Measurements from ENCODE around the gene PDLIM1. TPM values are rescaled to one million over a fixed set of nuclear protein-coding genes. Genes with fewer than 3 reads are reported as not detected.
A peak's percentile ranks its signal among the peaks of the same experiment; 100 is the strongest.

PDLIM1 gene
- total RNA-seq, 2 donors from 2014 or later, result 8.3 to 44.4 TPM

DNA sequence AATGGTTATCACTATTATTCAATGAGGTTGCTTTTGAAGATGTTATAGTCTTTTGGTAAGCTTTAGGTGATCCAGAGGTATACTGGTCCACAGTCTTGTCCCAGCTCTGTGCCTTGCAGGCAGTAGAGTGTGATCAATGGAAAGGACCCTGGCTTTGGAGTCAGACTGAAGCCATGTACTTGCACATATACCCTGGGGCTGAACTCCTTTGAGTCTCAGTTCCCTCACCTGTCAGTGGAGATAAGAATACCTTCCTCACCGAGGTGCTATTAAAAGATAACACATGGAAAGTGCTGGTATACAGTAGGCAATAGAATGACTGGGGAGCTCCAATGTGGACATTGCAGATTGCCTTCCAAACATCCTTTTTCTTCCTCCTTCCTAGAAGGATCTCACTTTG, 16.0 kb upstream of the PDLIM1 start:
- ATAC-seq (no peak), DNase-seq (no peak)
- H3K9me3 ChIP-seq (ENCODE audit: control insufficient read depth, low read length, poor library complexity, severe bottlenecking), result no peaks in the 10 kb centered on the region
- Mint-ChIP-seq H3K36me3 (ENCODE audit: low read depth) (peaks cover 3% of the 10 kb centered on the region), H3K4me3 (no peak overlapping the region), H3K4me1 (peaks cover 2% of the 10 kb centered on the region), H3K27me3 (peaks cover 9% of the 10 kb centered on the region), H3K27ac (no peak overlapping the region)

DNA sequence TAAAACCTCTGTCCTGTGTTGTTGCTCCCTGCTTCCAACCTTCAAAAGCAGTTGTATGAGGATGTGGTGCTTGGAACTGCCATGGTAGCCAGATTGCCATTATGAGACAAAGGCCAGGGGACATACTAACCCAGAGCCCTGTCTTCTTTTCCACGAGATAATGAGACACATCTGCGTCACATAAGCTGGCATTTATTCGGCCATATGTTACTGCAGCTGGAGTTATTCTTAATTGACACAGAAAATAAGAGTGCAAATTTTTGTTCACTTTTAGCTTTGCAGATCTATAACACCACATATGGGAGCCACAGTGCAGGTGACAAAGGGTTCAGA, 15.5 kb upstream of the PDLIM1 start:
- Mint-ChIP-seq H3K27ac (no peak overlapping the region), H3K4me1 (no peaks in the 10 kb centered on the region), H3K4me3 (no peak overlapping the region), H3K36me3 (ENCODE audit: low read depth) (peaks cover 3% of the 10 kb centered on the region), H3K27me3 (peaks cover 9% of the 10 kb centered on the region)
- no peak for DNase-seq
- no peaks in the 10 kb centered on the region for H3K9me3 ChIP-seq (ENCODE audit: control insufficient read depth, low read length, poor library complexity, severe bottlenecking)
- no peak for ATAC-seq

DNA sequence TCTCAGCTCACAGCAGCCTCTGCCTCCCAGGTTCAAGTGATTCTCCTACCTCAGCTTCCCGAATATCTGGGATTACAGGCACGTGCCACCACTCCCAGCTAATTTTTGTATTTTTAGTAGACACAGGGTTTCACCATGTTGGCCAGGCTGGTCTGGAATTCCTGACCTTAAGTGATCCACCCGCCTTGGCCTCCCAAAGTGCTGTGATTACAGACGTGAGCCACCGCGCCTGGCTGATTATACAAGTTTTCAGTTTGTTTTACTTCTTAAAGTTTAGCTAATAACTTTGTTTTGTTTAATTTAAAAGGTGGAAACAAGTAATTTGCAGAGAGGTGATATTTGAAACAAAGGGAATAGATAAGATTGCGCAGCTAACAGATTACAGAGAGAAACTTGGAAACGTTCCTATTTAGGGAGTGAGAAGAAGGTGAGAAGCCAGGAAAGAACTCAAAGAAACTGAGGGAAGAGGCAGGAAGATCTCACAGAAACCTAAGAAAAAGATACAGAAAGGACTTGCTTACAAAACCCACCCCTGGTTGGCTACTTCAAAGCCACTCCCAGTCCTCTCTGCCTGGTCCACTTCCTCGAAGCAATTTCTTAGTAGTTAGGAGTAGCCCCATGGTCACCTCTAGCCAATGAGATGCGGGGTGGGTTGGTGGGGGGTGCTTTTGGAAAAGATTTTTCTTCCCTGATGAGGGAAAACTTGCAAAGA, 15.0 kb upstream of the PDLIM1 start:
- peaks cover 3% of the 10 kb centered on the region for H3K36me3 Mint-ChIP-seq (ENCODE audit: low read depth)
- no peak overlapping the region for H3K4me3 Mint-ChIP-seq
- H3K27ac Mint-ChIP-seq, result no peak overlapping the region
- no peak for ATAC-seq
- H3K9me3 ChIP-seq (ENCODE audit: control insufficient read depth, low read length, poor library complexity, severe bottlenecking), result no peaks in the 10 kb centered on the region
- H3K27me3 Mint-ChIP-seq, result peaks cover 14% of the 10 kb centered on the region
- H3K4me1 Mint-ChIP-seq, result no peaks in the 10 kb centered on the region
- DNase-seq, result no peak

GRCh38 chr10:95304976-95305375, 14.2 kb upstream of the PDLIM1 start:
- H3K9me3 ChIP-seq (ENCODE audit: control insufficient read depth, low read length, poor library complexity, severe bottlenecking), result no peaks in the 10 kb centered on the region
- no peaks in the 10 kb centered on the region for H3K36me3 Mint-ChIP-seq (ENCODE audit: low read depth)
- H3K4me1 Mint-ChIP-seq, result no peaks in the 10 kb centered on the region
- no peak overlapping the region for H3K27ac Mint-ChIP-seq
- DNase-seq, result no peak
- H3K27me3 Mint-ChIP-seq, result peaks cover 15% of the 10 kb centered on the region
- H3K4me3 Mint-ChIP-seq, result no peak overlapping the region
- no peak for ATAC-seq

GRCh38 chr10:95304463-95304862, 13.7 kb upstream of the PDLIM1 start:
- Mint-ChIP-seq H3K27me3 (peaks cover 15% of the 10 kb centered on the region), H3K4me3 (no peak overlapping the region), H3K36me3 (ENCODE audit: low read depth) (no peaks in the 10 kb centered on the region), H3K27ac (no peak overlapping the region), H3K4me1 (no peaks in the 10 kb centered on the region)
- no peaks in the 10 kb centered on the region for H3K9me3 ChIP-seq (ENCODE audit: control insufficient read depth, low read length, poor library complexity, severe bottlenecking)
- ATAC-seq, result no peak
- no peak for DNase-seq

- H3K9me3 ChIP-seq (ENCODE audit: control insufficient read depth, low read length, poor library complexity, severe bottlenecking), result no peaks in the 10 kb centered on the region
- Mint-ChIP-seq H3K27ac (no peak overlapping the region), H3K36me3 (ENCODE audit: low read depth) (no peaks in the 10 kb centered on the region), H3K27me3 (peaks cover 15% of the 10 kb centered on the region), H3K4me3 (no peak overlapping the region), H3K4me1 (no peaks in the 10 kb centered on the region)
- ATAC-seq (no peak), DNase-seq (no peak)
Measured at GRCh38 chr10:95303950-95304349, 13.1 kb upstream of the PDLIM1 start.

- Mint-ChIP-seq H3K27ac (no peak overlapping the region), H3K27me3 (peaks cover 12% of the 10 kb centered on the region), H3K4me3 (no peak overlapping the region), H3K4me1 (no peaks in the 10 kb centered on the region), H3K36me3 (ENCODE audit: low read depth) (no peaks in the 10 kb centered on the region)
- no peak for ATAC-seq
- DNase-seq, result no peak
- H3K9me3 ChIP-seq (ENCODE audit: control insufficient read depth, low read length, poor library complexity, severe bottlenecking), result no peaks in the 10 kb centered on the region
Measured at GRCh38 chr10:95303535-95303934, 12.7 kb upstream of the PDLIM1 start.

DNA sequence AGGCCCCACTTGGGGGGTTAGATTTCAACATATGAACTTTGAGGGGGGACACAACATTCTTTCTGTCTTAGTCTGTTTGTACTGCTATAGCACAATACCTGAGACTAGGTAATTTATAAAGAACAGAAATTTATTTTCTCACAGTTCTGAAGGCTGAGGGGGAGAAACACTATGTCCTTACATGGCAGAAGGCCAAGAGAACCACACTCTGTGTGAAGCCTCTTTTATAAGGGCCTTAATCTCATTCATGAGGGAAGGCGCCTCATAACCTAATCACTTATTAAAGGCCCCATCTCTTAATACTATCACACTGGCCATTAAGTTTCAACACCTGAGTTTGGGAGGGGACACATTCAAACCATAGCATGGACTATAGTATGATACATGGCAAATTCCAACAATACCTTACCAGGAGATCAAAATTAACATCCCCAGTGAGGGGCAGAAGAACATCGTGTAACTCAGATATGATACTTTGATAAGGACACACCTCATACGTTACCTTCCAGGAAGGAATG, 9.3 kb upstream of the PDLIM1 start:
- DNase-seq, result no peak
- no peaks in the 10 kb centered on the region for H3K9me3 ChIP-seq (ENCODE audit: control insufficient read depth, low read length, poor library complexity, severe bottlenecking)
- Mint-ChIP-seq H3K27ac (no peak overlapping the region), H3K36me3 (ENCODE audit: low read depth) (no peaks in the 10 kb centered on the region), H3K27me3 (peaks cover 6% of the 10 kb centered on the region), H3K4me3 (no peak overlapping the region), H3K4me1 (peaks cover 7% of the 10 kb centered on the region)
- ATAC-seq, result no peak

DNA sequence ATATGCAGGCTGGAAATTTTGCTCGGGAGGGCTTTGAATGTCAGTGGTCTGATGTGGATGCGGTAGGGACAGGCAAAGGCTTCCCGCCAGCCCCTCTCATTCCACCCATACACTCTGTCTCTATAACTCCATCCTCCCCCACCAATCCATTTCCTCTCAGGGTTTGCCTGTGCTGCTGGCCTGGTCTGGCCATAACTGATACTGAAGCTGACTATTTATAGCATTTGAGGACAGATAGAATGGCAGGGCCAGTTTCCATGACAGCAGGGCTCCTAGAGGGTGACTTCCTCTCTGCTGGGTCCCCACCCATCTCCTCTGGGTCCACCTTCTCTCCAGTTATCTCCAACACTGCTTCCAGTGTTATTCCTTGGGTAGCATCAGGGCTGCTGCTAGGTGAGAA, 6.6 kb upstream of the PDLIM1 start:
- H3K4me1 Mint-ChIP-seq, result peaks cover 10% of the 10 kb centered on the region
- peaks cover 3% of the 10 kb centered on the region for H3K36me3 Mint-ChIP-seq (ENCODE audit: low read depth)
- no peak overlapping the region for H3K4me3 Mint-ChIP-seq
- DNase-seq (no peak), ATAC-seq (no peak)
- H3K27ac Mint-ChIP-seq, result no peak overlapping the region
- peaks cover 28% of the 10 kb centered on the region for H3K27me3 Mint-ChIP-seq
- no peaks in the 10 kb centered on the region for H3K9me3 ChIP-seq (ENCODE audit: control insufficient read depth, low read length, poor library complexity, severe bottlenecking)

GRCh38 chr10:95296764-95297163, 6.0 kb upstream of the PDLIM1 start:
- Mint-ChIP-seq H3K27me3 (peaks cover 34% of the 10 kb centered on the region), H3K4me3 (no peak overlapping the region), H3K36me3 (ENCODE audit: low read depth) (peaks cover 3% of the 10 kb centered on the region), H3K4me1 (peaks cover 12% of the 10 kb centered on the region), H3K27ac (no peak overlapping the region)
- DNase-seq (no peak), ATAC-seq (no peak)
- no peaks in the 10 kb centered on the region for H3K9me3 ChIP-seq (ENCODE audit: control insufficient read depth, low read length, poor library complexity, severe bottlenecking)

- Mint-ChIP-seq H3K4me3 (peak overlapping the region; percentile 70), H3K4me1 (peaks cover 14% of the 10 kb centered on the region), H3K36me3 (ENCODE audit: low read depth) (peaks cover 5% of the 10 kb centered on the region), H3K27me3 (peaks cover 35% of the 10 kb centered on the region), H3K27ac (peak overlapping the region; percentile 59)
- DNase-seq (peak in 1 of 3 donors; percentile 8), ATAC-seq (peak; percentile 65)
- H3K9me3 ChIP-seq (ENCODE audit: control insufficient read depth, low read length, poor library complexity, severe bottlenecking), result no peaks in the 10 kb centered on the region
Measured at GRCh38 chr10:95295031-95295755, 4.4 kb upstream of the PDLIM1 start.

- DNase-seq (no peak), ATAC-seq (no peak)
- Mint-ChIP-seq H3K4me3 (peak overlapping the region; percentile 60), H3K27me3 (peaks cover 49% of the 10 kb centered on the region), H3K4me1 (peaks cover 17% of the 10 kb centered on the region), H3K36me3 (ENCODE audit: low read depth) (peaks cover 5% of the 10 kb centered on the region), H3K27ac (no peak overlapping the region)
- no peaks in the 10 kb centered on the region for H3K9me3 ChIP-seq (ENCODE audit: control insufficient read depth, low read length, poor library complexity, severe bottlenecking)
Measured at GRCh38 chr10:95293631-95294030, 2.8 kb upstream of the PDLIM1 start.

DNA sequence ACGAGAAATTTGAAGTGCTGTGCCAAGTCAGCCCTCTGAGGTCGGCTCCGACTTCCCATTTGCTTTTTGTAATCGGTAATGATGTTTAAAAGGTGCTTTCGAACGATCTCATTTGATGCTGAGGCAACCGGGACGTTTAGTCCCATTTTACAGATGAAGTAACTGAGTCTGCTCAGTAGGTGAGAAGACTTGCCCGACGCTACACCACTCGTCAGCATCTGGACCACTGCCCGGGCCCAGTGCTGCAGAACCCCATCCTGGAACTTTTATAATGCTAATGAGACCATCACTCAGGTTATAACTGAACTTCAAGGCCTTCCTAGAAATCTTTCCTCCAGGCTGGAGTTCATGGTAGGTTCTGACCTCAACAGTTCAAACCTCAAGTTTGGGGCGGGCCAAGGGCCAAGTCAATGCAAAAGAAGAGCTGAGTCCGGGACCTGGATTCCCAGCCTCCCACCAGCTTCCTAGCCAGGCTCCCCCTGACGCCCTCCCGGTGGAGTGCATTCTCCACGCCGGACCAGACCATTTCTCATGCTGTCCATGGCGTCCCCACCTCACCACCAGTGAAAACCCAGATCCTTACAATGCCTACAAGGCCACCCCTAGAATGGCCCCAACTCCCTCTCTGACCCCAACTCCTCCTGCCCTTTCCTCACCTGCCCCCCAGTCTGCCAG, 699 bp upstream of the PDLIM1 start:
- Mint-ChIP-seq H3K4me1 (peaks cover 19% of the 10 kb centered on the region), H3K36me3 (ENCODE audit: low read depth) (peaks cover 5% of the 10 kb centered on the region), H3K4me3 (peak overlapping the region; percentile 81), H3K27ac (no peak overlapping the region), H3K27me3 (peaks cover 67% of the 10 kb centered on the region)
- no peaks in the 10 kb centered on the region for H3K9me3 ChIP-seq (ENCODE audit: control insufficient read depth, low read length, poor library complexity, severe bottlenecking)
- no peak for ATAC-seq
- no peak for DNase-seq
